Transverse colon (tissue), 4 donors: ENCODE data around the gene MOB2. TPM values are rescaled to one million over a fixed set of nuclear protein-coding genes. Genes with fewer than 3 reads are reported as not detected.
A peak's percentile ranks its signal among the peaks of the same experiment; 100 is the strongest.

ENCODE experiments used
- DNase-seq: peaks from one replicate; pipeline ENCODE4 v3.0.0-alpha.2; 2019
- H3K27ac ChIP-seq, 4 donors: fragments of 200-600 bp; sonication (generic); 2 replicates each; pipeline ENCODE4 v1.5.1; 2016 to 2018; ENCODE audit warnings: inconsistent platforms in 4 of 4
- H3K27me3 ChIP-seq: fragments of 200-600 bp; sonication (generic); 2 replicates; pipeline ENCODE4 v1.5.1; 2017; ENCODE audit warnings: inconsistent platforms
- H3K36me3 ChIP-seq, 4 donors: fragments of 200-600 bp; sonication (generic); 2 replicates each; pipeline ENCODE4 v1.5.1; 2017 to 2019; ENCODE audit warnings: inconsistent platforms in 4 of 4
- H3K4me1 ChIP-seq, 4 donors: fragments of 200-600 bp; sonication (generic); 2 replicates each; pipeline ENCODE4 v1.5.1; 2017 to 2020; ENCODE audit warnings: inconsistent platforms in 4 of 4
- H3K4me3 ChIP-seq, 4 donors: fragments of 200-600 bp; sonication (generic); 1 replicate in 1 of 4; 2 replicates in 3 of 4; pipeline versions ENCODE4 v1.5.1 to v1.6.1; 2017 to 2019; ENCODE audit warnings: inconsistent platforms in 4 of 4
- H3K9me3 ChIP-seq, 2 donors: fragments of 200-600 bp; sonication (generic); 2 replicates each; pipeline ENCODE4 v1.5.1; 2017 to 2019; ENCODE audit warnings: inconsistent platforms in 2 of 2
- EP300 ChIP-seq: sonication (generic); formaldehyde crosslinking; IDR thresholded peaks from one replicate; pipeline ENCODE4 v1.6.1; 2017; ENCODE audit warnings: antibody characterized with exemption, low read depth
- POLR2A ChIP-seq: fragments of 450-650 bp; IDR thresholded peaks from one replicate; pipeline ENCODE4 v1.6.1; 2016; ENCODE audit warnings: antibody characterized with exemption, mild to moderate bottlenecking, moderate library complexity
- POLR2AphosphoS5 ChIP-seq, 3 donors: sonication (generic); formaldehyde crosslinking; IDR thresholded peaks; one replicate each; pipeline ENCODE4 v1.6.1; 2016; ENCODE audit warnings: antibody characterized with exemption in 3 of 3
- WGBS, 2 donors: methylation state at CpG; one replicate each; pipeline ENCODE4 v1.1.5; 2018; ENCODE audit warnings: low coverage in 1 of 2; 5-methylcytosine and 5-hydroxymethylcytosine counted together
- in situ Hi-C, 4 donors: fragments of 200-750 bp; cut with MboI; loops; one replicate each; pipeline versions ENCODE4 v1.15.0 to v1.15.1; 2017; ENCODE audit warnings: low sequenced_read_pairs in 3 of 4, low pct_ligation_motif_present in 1 of 4, low pct_unique_long_range_greater_than_20kb in 1 of 4
- intact Hi-C: fragments of 100-400 bp; cut with DNase I; formaldehyde crosslinking; loops from one replicate; pipeline ENCODE4 v1.15.1; 2023; ENCODE audit warnings: low total_unique reads
- total RNA-seq, 4 donors: library from RNA; depleted of rRNA; stranded (reverse); fragments of >200 nt; gene quantifications; one replicate each; pipeline ENCODE4 v1.1.0, GENCODE V29; 2016
- TF ChIP-seq, protein P1 (sequence below), 5 experiments: fragments of 200-600 bp in 3 of 5; fragments of 450-650 bp in 2 of 5; sonication (generic) in 3 of 5; IDR thresholded peaks; 1 replicate in 2 of 5; 2 replicates in 3 of 5; pipeline ENCODE4 v1.5.1; 2016 to 2017; ENCODE audit warnings: antibody characterized with exemption in 5 of 5, inconsistent platforms in 3 of 5, mild to moderate bottlenecking in 2 of 5, moderate library complexity in 1 of 5

MOB2 gene
- total RNA-seq, 4 donors from 2014 or later: 22.8 to 56.7 (median 42.4) TPM

GRCh38 chr11:1484695-1485503 is 1.7 kb downstream of the MOB2 start:
- in situ Hi-C loops: no loop called here

GRCh38 chr11:1484061-1484671 is 2.4 kb downstream of the MOB2 start:
- no peaks in the 10 kb centered on the region for H3K9me3 ChIP-seq
- H3K27me3 ChIP-seq: no peaks in the 10 kb centered on the region
- H3K36me3 ChIP-seq: peaks cover 0 to 10% (median 1%) of the 10 kb centered on the region in 4 donors
- TF ChIP-seq, protein P1, sequence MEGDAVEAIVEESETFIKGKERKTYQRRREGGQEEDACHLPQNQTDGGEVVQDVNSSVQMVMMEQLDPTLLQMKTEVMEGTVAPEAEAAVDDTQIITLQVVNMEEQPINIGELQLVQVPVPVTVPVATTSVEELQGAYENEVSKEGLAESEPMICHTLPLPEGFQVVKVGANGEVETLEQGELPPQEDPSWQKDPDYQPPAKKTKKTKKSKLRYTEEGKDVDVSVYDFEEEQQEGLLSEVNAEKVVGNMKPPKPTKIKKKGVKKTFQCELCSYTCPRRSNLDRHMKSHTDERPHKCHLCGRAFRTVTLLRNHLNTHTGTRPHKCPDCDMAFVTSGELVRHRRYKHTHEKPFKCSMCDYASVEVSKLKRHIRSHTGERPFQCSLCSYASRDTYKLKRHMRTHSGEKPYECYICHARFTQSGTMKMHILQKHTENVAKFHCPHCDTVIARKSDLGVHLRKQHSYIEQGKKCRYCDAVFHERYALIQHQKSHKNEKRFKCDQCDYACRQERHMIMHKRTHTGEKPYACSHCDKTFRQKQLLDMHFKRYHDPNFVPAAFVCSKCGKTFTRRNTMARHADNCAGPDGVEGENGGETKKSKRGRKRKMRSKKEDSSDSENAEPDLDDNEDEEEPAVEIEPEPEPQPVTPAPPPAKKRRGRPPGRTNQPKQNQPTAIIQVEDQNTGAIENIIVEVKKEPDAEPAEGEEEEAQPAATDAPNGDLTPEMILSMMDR (IDR thresholded peaks at IDR 0.05): no peak
- TF ChIP-seq POLR2AphosphoS5 (IDR thresholded peaks at IDR 0.05): no peak
- TF ChIP-seq EP300: no peak
- no peak for TF ChIP-seq POLR2A
- H3K27ac ChIP-seq: peak overlapping the region; percentile 81 to 92 (median 84)
- intact Hi-C loops (no loop called here), in situ Hi-C loops (no loop called here)
- 90% methylated on average over 2 to 17 of the region's 17 CpGs for WGBS, 2 donors
- DNase-seq: no peak
- H3K4me3 ChIP-seq: no peak overlapping the region
- peaks cover 58 to 97% (median 69%) of the 10 kb centered on the region in 4 donors for H3K4me1 ChIP-seq

More at GRCh38 chr11:1484695-1485503, 1.7 kb downstream of the MOB2 start:
- no peaks in the 10 kb centered on the region for H3K27me3 ChIP-seq
- H3K36me3 ChIP-seq: peaks cover 0 to 6% (median 0%) of the 10 kb centered on the region in 4 donors
- peak overlapping the region in 3 of 4 donors; percentile 20 to 27 (median 27) for H3K4me3 ChIP-seq
- no peak for DNase-seq
- H3K27ac ChIP-seq: peak overlapping the region; percentile 81 to 92 (median 84)
- TF ChIP-seq POLR2AphosphoS5 (IDR thresholded peaks at IDR 0.05): no peak
- TF ChIP-seq, protein P1 (IDR thresholded peaks at IDR 0.05): peak in 1 of 5 experiments; percentile 18
- peaks cover 57 to 97% (median 69%) of the 10 kb centered on the region in 4 donors for H3K4me1 ChIP-seq
- intact Hi-C loops: no loop called here
- H3K9me3 ChIP-seq: no peaks in the 10 kb centered on the region
- WGBS, 2 donors: 64% methylated on average over 17 of the region's 20 CpGs; no CpG with 5 or more reads in 1 of the 2 donors

DNA sequence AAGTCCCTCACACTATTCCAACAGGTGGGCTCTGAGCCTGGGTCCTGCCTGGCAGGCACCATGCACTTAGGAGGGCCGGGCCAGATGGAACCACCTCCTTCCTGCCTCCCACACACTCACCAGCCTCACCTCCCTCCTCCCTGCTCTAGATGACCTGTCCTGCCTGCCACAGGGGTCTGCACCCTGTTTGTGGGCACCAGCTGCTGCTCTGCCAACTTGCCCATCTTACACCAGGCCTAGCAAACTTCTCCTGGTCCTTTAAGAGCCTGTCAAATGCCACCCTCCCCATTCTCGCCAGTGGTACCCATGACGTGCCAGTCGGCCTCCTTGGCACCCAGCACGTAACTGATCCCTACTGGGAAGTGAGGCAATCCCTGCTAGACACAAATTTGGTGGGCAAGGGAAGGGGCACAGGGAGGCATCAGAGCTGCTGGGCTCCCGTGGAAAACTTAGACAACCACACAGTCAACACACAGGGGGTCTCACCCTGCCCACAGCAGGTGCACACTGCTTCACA is 3.1 kb downstream of the MOB2 start:
- WGBS, 2 donors: 55% methylated on average over 6 of the region's 6 CpGs; no CpG with 5 or more reads in 1 of the 2 donors
- Histone ChIP-seq H3K9me3 (no peaks in the 10 kb centered on the region), H3K36me3 (peaks cover 0 to 10% (median 3%) of the 10 kb centered on the region in 4 donors), H3K4me1 (peaks cover 54 to 91% (median 66%) of the 10 kb centered on the region in 4 donors), H3K4me3 (no peak overlapping the region), H3K27me3 (no peaks in the 10 kb centered on the region), H3K27ac (peak overlapping the region; percentile 81 to 92 (median 84))
- TF ChIP-seq, protein P1 (IDR thresholded peaks at IDR 0.05): no peak
- TF ChIP-seq POLR2A: no peak
- no peak for TF ChIP-seq POLR2AphosphoS5 (IDR thresholded peaks at IDR 0.05)
- TF ChIP-seq EP300: no peak
- in situ Hi-C loops (no loop called here), intact Hi-C loops (no loop called here)
- no peak for DNase-seq
